SK-N-SH (cell line): ENCODE measurements around the gene PHOX2A.
"Not testable (repeated sequence)": the region's sequence is repeated elsewhere in the genome, so short reads cannot be mapped to it uniquely, and the experiment has no call there.

Experiments used
- CHD2 ChIP-seq: fragments of 150-350 bp; IDR thresholded peaks from 2 replicates; pipeline ENCODE4 v1.6.1; 2018; ENCODE audit warnings: low read length; ENCODE audit not compliant: partially characterized antibody
- FOSL2 ChIP-seq: IDR thresholded peaks from 2 replicates; pipeline ENCODE4 v1.4.0; 2012; ENCODE audit warnings: low read depth, mild to moderate bottlenecking, moderate library complexity, borderline replicate concordance
- GABPA ChIP-seq: IDR thresholded peaks from 2 replicates; pipeline ENCODE4 v1.4.0; 2012; ENCODE audit warnings: low read depth, mild to moderate bottlenecking
- JUND ChIP-seq: IDR thresholded peaks from 2 replicates; pipeline ENCODE4 v1.4.0; 2012
- MEF2A ChIP-seq: IDR thresholded peaks from 2 replicates; pipeline ENCODE4 v1.4.0; 2012; ENCODE audit warnings: low read depth, borderline replicate concordance
- RFX5 ChIP-seq: IDR thresholded peaks from 2 replicates; pipeline ENCODE4 v1.6.1; 2012; ENCODE audit warnings: mild to moderate bottlenecking, improper control_type of control experiment, low read length
- SMC3 ChIP-seq: IDR thresholded peaks from 2 replicates; pipeline ENCODE4 v1.6.1; 2012; ENCODE audit warnings: low read depth, low read length, improper control_type of control experiment
- TCF12 ChIP-seq: IDR thresholded peaks from 2 replicates; pipeline ENCODE4 v1.4.0; 2012
- TF ChIP-seq, protein P1 (sequence below): fragments of 150-350 bp; IDR thresholded peaks from 2 replicates; pipeline ENCODE4 v1.6.1; 2017; ENCODE audit warnings: antibody characterized with exemption, low read length, low read depth, borderline replicate concordance
- TF ChIP-seq, protein P2 (sequence below): fragments of 200-600 bp; sonication (generic); IDR thresholded peaks from 2 replicates; pipeline ENCODE4 v1.6.1; 2017; ENCODE audit warnings: antibody characterized with exemption, mild to moderate bottlenecking, moderate library complexity
- TF ChIP-seq, protein P3 (sequence below): IDR thresholded peaks from 2 replicates; pipeline ENCODE4 v1.4.0; 2012; ENCODE audit warnings: low read depth, borderline replicate concordance

DNA sequence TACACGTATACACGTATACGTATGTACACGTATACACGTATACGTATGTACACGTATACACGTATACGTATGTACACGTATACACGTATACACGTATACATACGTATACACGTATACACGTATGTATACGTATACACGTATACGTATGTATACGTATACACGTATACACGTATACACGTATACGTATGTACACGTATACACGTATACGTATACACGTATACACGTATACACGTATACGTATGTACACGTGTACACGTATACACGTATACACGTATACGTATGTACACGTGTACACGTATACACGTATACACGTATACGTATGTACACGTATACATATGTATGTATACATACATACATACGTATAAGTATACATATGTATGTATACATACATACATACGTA is 42.5 kb downstream of the PHOX2A start:
- TF ChIP-seq CHD2, FOSL2, RFX5, SMC3, JUND, TCF12, GABPA, MEF2A: not testable (repeated sequence)
- TF ChIP-seq, protein P1, sequence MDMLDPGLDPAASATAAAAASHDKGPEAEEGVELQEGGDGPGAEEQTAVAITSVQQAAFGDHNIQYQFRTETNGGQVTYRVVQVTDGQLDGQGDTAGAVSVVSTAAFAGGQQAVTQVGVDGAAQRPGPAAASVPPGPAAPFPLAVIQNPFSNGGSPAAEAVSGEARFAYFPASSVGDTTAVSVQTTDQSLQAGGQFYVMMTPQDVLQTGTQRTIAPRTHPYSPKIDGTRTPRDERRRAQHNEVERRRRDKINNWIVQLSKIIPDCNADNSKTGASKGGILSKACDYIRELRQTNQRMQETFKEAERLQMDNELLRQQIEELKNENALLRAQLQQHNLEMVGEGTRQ, result not testable (repeated sequence)
- TF ChIP-seq, protein P2, sequence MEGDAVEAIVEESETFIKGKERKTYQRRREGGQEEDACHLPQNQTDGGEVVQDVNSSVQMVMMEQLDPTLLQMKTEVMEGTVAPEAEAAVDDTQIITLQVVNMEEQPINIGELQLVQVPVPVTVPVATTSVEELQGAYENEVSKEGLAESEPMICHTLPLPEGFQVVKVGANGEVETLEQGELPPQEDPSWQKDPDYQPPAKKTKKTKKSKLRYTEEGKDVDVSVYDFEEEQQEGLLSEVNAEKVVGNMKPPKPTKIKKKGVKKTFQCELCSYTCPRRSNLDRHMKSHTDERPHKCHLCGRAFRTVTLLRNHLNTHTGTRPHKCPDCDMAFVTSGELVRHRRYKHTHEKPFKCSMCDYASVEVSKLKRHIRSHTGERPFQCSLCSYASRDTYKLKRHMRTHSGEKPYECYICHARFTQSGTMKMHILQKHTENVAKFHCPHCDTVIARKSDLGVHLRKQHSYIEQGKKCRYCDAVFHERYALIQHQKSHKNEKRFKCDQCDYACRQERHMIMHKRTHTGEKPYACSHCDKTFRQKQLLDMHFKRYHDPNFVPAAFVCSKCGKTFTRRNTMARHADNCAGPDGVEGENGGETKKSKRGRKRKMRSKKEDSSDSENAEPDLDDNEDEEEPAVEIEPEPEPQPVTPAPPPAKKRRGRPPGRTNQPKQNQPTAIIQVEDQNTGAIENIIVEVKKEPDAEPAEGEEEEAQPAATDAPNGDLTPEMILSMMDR, result not testable (repeated sequence)
- TF ChIP-seq, protein P3, sequence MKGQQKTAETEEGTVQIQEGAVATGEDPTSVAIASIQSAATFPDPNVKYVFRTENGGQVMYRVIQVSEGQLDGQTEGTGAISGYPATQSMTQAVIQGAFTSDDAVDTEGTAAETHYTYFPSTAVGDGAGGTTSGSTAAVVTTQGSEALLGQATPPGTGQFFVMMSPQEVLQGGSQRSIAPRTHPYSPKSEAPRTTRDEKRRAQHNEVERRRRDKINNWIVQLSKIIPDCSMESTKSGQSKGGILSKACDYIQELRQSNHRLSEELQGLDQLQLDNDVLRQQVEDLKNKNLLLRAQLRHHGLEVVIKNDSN, result not testable (repeated sequence)
